Mucosa of descending colon (tissue), 3 donors: Measurements from ENCODE around the gene PSAPL1. TPM values are rescaled to one million over a fixed set of nuclear protein-coding genes. Genes with fewer than 3 reads are reported as not detected.

Source experiments
- ATAC-seq: fragments of 200-7000 bp; cut with Tn5 transposase; one replicate; pipeline ENCODE4 v1.9.1; 2020; ENCODE audit warnings: mild to moderate bottlenecking, moderate library complexity
- DNase-seq, 3 donors: peaks; one replicate each; pipeline ENCODE4 v3.0.0-alpha.2; 2020
- H3K36me3 ChIP-seq: fragments of 200-600 bp; one replicate; pipeline ENCODE4 v1.8.0; 2021; ENCODE audit warnings: low read depth, mild to moderate bottlenecking
- H3K4me1 ChIP-seq: fragments of 200-600 bp; one replicate; pipeline ENCODE4 v1.8.0; 2021; ENCODE audit warnings: low read depth, mild to moderate bottlenecking
- H3K4me3 ChIP-seq: fragments of 200-600 bp; one replicate; pipeline ENCODE4 v1.8.0; 2021; ENCODE audit warnings: mild to moderate bottlenecking
- H3K9me3 ChIP-seq: fragments of 200-600 bp; one replicate; pipeline ENCODE4 v1.8.0; 2021; ENCODE audit warnings: mild to moderate bottlenecking
- intact Hi-C, 2 donors: fragments of 100-400 bp; cut with DNase I in 1 of 2; cut with micrococcal nuclease in 1 of 2; formaldehyde crosslinking; loops; one replicate each; pipeline versions ENCODE4 v1.11.0 to v1.11.1; 2022; cut with DNase I, micrococcal nuclease
- total RNA-seq, 3 donors: library from RNA; stranded (reverse); fragmentation: NEBNext Ultra II Directional in 2 of 3; extraction: Animal tissue kit (Norgen Biotek cat#: 25700) in 2 of 3; gene quantifications; one replicate each; pipeline versions ENCODE4 v1.2.1 to v1.2.4, GENCODE V29; 2021 to 2023
- TF ChIP-seq, protein P1 (sequence below): fragments of 200-600 bp; IDR thresholded peaks from one replicate; pipeline ENCODE4 v1.8.0; 2022; ENCODE audit warnings: antibody characterized with exemption, mild to moderate bottlenecking
- donor health status: DM: no; HTN: no; CAD: no; lungs with moderate emphysema.
- donor health status: DM: no; HTN: no; CAD: no.
- donor health status: DM: no; HTN: yes; CAD: no.

Gene PSAPL1
- total RNA-seq, 3 donors from 2014 or later = not detected

DNA sequence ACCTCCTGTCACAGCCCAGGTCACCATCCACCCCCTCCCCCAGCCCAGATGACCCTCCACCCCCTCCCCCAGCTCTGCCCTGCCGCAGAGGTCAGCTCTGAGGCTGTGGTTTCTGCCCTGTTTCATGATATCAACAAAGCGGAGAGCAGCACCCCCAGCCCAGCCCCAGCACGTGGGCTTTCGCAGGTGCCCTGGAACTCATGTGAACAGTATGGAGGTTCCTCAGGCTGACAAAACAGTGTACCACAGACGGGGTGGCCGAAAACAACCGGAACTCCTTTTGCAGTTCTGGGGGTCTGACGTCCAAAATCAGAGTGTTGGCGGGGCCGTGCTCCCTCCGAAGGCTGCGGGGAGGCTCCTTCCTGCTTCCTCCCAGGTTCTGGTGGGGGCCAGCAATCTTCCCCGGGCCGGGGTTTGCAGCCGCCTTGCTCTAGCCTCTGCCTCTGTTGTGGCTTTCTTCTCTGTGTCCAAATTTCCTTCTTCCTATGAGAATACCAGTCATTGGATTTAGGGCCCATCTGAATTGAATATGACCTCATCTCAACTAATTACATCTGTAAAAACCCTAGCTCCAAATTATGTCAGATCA, 7.9 kb upstream of the PSAPL1 start:
- no peaks in the 10 kb centered on the region for H3K9me3 ChIP-seq
- TF ChIP-seq, protein P1, sequence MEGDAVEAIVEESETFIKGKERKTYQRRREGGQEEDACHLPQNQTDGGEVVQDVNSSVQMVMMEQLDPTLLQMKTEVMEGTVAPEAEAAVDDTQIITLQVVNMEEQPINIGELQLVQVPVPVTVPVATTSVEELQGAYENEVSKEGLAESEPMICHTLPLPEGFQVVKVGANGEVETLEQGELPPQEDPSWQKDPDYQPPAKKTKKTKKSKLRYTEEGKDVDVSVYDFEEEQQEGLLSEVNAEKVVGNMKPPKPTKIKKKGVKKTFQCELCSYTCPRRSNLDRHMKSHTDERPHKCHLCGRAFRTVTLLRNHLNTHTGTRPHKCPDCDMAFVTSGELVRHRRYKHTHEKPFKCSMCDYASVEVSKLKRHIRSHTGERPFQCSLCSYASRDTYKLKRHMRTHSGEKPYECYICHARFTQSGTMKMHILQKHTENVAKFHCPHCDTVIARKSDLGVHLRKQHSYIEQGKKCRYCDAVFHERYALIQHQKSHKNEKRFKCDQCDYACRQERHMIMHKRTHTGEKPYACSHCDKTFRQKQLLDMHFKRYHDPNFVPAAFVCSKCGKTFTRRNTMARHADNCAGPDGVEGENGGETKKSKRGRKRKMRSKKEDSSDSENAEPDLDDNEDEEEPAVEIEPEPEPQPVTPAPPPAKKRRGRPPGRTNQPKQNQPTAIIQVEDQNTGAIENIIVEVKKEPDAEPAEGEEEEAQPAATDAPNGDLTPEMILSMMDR = no peak
- intact Hi-C loops = no loop called here
- H3K4me3 ChIP-seq = no peak overlapping the region
- ATAC-seq (no peak), DNase-seq (no peak)
- H3K36me3 ChIP-seq = no peaks in the 10 kb centered on the region
- no peaks in the 10 kb centered on the region for H3K4me1 ChIP-seq

DNA sequence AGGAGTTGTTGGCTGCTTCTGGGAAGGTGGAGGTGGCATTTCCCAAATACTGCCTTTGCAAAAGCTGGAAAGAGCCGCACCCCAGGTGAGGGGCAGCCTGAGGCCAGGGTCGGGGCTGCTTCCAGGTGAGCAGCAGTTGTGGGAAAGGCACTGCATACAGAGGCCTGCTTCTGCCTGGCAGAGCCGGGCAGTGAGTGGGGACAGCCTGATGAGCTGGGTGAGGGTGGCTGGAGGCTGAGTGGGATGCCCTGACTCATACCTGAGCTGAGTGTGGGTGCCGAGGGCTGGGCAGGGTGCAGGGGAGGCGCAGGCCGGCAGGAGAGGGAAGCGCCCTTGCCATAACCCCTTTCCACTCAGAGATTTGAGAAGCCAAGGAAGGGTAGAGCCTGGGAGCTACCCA, 6.5 kb upstream of the PSAPL1 start:
- TF ChIP-seq, protein P1 = no peak
- intact Hi-C loops = no loop called here
- Histone ChIP-seq H3K4me1 (no peaks in the 10 kb centered on the region), H3K4me3 (no peak overlapping the region), H3K9me3 (no peaks in the 10 kb centered on the region), H3K36me3 (no peaks in the 10 kb centered on the region)
- ATAC-seq (no peak), DNase-seq (no peak)

DNA sequence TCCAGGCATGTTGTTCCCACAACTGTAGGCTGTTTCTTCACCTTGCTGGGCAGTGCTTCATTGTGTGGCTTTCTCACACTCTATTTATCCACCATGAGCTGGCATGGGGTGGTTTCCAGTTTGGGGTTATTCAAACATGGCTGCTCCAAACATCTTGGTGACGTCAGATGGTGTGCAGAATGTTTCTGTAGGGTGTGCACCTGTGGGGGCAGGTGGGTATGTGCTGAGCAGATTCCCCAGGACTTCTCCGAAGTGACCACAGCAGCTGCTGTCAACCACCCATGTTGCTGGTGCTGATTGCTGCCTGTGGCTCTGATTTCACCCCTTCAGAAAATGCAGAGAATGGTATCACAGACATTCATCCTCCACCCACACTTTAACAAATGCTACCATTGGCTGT, 5.0 kb upstream of the PSAPL1 start:
- DNase-seq (no peak), ATAC-seq (no peak)
- no peaks in the 10 kb centered on the region for H3K9me3 ChIP-seq
- no peak overlapping the region for H3K4me3 ChIP-seq
- intact Hi-C loops = no loop called here
- no peaks in the 10 kb centered on the region for H3K4me1 ChIP-seq
- TF ChIP-seq, protein P1 = no peak
- no peaks in the 10 kb centered on the region for H3K36me3 ChIP-seq

DNA sequence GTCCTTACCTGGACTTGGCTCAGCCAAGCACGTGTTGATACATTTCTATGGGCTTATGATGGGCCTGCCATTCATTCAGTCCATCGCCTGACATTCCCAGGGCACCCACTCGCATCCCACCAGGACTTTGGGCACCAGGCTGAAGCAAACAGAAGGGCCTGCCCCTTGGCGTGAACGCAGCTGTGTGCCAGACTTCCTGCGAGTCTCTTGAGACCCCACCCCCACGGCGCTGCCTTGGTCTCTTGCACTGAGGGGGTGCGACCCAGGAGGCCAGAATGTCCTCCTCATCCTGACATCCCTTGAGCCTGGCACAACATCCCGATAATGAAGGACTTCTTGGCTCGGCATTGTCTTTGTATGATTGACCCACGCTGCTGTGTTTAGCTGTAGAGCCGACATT, 1.5 kb upstream of the PSAPL1 start:
- DNase-seq (no peak), ATAC-seq (no peak)
- Histone ChIP-seq H3K4me1 (no peaks in the 10 kb centered on the region), H3K9me3 (no peaks in the 10 kb centered on the region), H3K36me3 (no peaks in the 10 kb centered on the region), H3K4me3 (no peak overlapping the region)
- TF ChIP-seq, protein P1 = no peak
- intact Hi-C loops = no loop called here

DNA sequence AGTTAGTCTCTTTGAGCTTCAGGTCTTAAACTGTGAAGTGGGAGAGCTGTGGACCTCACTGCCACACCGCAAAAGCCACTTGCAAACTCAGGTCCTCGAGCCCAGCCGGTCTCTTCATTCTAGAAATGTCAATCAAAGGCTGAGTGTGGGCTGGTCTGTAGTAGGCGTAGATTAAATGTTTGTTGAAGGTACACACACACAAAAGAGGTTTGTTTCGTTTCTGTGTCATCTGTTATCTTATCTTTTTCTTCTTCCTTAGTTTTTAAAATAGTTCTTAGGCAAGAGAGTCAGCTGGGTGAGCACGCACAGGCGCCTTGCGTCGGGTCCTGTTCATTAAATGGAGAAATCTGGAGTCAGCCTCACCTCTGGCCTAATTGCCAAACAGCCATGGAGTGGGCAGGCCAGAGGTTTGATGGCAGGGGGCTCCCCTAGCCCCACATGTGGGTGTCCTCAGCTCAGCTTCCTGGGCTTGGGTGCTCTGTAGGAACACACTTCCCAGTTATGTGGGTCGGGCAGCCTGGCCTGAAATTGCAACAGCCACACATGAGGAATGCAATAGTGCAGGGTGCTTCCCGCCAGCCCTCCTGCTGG, 836 bp upstream of the PSAPL1 start:
- Histone ChIP-seq H3K9me3 (no peaks in the 10 kb centered on the region), H3K4me3 (no peak overlapping the region), H3K36me3 (no peaks in the 10 kb centered on the region), H3K4me1 (no peaks in the 10 kb centered on the region)
- ATAC-seq (no peak), DNase-seq (no peak)
- TF ChIP-seq, protein P1 = no peak
- intact Hi-C loops = no loop called here
